OCI-LY1 (cell line): ENCODE results near the gene CNGA1.

Source experiments
- H2AFZ ChIP-seq: fragments of 200-600 bp; sonication (generic), shearing (Covaris generic); 2 replicates; pipeline ENCODE4 v1.6.0; 2014; ENCODE audit warnings: antibody characterized with exemption, mild to moderate bottlenecking, low read length
- H3F3A ChIP-seq: fragments of 200-600 bp; sonication (generic), shearing (Covaris generic); 2 replicates; pipeline ENCODE4 v1.6.0; 2014; ENCODE audit warnings: mild to moderate bottlenecking, antibody characterized with exemption, low read length, moderate library complexity; ENCODE audit not compliant: insufficient read depth
- H3K27ac ChIP-seq: fragments of 200-600 bp; sonication (generic); 2 replicates; pipeline ENCODE4 v1.5.1; 2014; ENCODE audit warnings: low read length, mixed run types, mild to moderate bottlenecking, low read depth; ENCODE audit not compliant: poor library complexity, severe bottlenecking
- H3K27me3 ChIP-seq: fragments of 200-600 bp; sonication (generic); 2 replicates; pipeline ENCODE4 v1.6.0; 2014; ENCODE audit warnings: antibody characterized with exemption, mild to moderate bottlenecking, low read length, moderate library complexity; ENCODE audit not compliant: insufficient read depth
- H3K36me3 ChIP-seq: fragments of 200-600 bp; sonication (generic); 2 replicates; pipeline ENCODE4 v1.6.1; 2014; ENCODE audit warnings: mild to moderate bottlenecking, antibody characterized with exemption, low read length, moderate library complexity, mixed read lengths; ENCODE audit not compliant: insufficient read depth
- H3K4me1 ChIP-seq: fragments of 200-600 bp; sonication (generic); 2 replicates; pipeline ENCODE4 v1.5.1; 2014; ENCODE audit warnings: mild to moderate bottlenecking, low read length, moderate library complexity; ENCODE audit not compliant: insufficient read depth, severe bottlenecking
- H3K4me2 ChIP-seq: fragments of 200-600 bp; sonication (generic), shearing (Covaris generic); 2 replicates; pipeline ENCODE4 v1.6.1; 2014; ENCODE audit warnings: low read length
- H3K4me3 ChIP-seq: fragments of 200-600 bp; sonication (generic); 2 replicates; pipeline ENCODE4 v1.5.1; 2014; ENCODE audit warnings: low read length, low read depth, mild to moderate bottlenecking, mixed read lengths; ENCODE audit not compliant: poor library complexity, severe bottlenecking
- H3K79me2 ChIP-seq: fragments of 200-600 bp; shearing (Covaris generic); 2 replicates; pipeline ENCODE4 v1.6.1; 2016; ENCODE audit warnings: mixed run types, low read length, mixed read lengths; ENCODE audit not compliant: insufficient read depth
- H3K9ac ChIP-seq: fragments of 200-600 bp; sonication (generic), shearing (Covaris generic); 2 replicates; pipeline ENCODE4 v1.6.1; 2014; ENCODE audit warnings: mild to moderate bottlenecking, low read length, mixed read lengths
- H3K9me2 ChIP-seq: fragments of 200-600 bp; sonication (generic), shearing (Covaris generic); 2 replicates; pipeline ENCODE4 v1.6.1; 2014; ENCODE audit warnings: low read depth, mild to moderate bottlenecking, low read length, mixed read lengths
- H3K9me3 ChIP-seq: fragments of 200-600 bp; shearing (Covaris generic); 2 replicates; pipeline ENCODE4 v1.6.1; 2014; ENCODE audit warnings: low read length, mixed read lengths
- H4K20me1 ChIP-seq: fragments of 200-600 bp; sonication (generic), shearing (Covaris generic); 2 replicates; pipeline ENCODE4 v1.6.0; 2016; ENCODE audit warnings: mild to moderate bottlenecking, low read length; ENCODE audit not compliant: insufficient read depth
- CTCF ChIP-seq: fragments of 200-600 bp; sonication (generic), shearing (Covaris generic); IDR thresholded peaks from 2 replicates; pipeline ENCODE4 v1.5.1; 2017; ENCODE audit warnings: mild to moderate bottlenecking, antibody characterized with exemption, low read length, moderate library complexity, mixed read lengths
- EZH2 ChIP-seq: fragments of 200-600 bp; sonication (generic), shearing (Covaris generic); IDR thresholded peaks from 2 replicates; pipeline ENCODE4 v1.8.0; 2017; ENCODE audit warnings: borderline replicate concordance, mixed run types, mild to moderate bottlenecking, antibody characterized with exemption, low read length, moderate library complexity, mixed read lengths

The CNGA1 gene

GRCh38 chr4:47954245-47954644, 62.2 kb downstream of the CNGA1 start:
- H3K9me2 ChIP-seq, result no peaks in the 10 kb centered on the region

DNA sequence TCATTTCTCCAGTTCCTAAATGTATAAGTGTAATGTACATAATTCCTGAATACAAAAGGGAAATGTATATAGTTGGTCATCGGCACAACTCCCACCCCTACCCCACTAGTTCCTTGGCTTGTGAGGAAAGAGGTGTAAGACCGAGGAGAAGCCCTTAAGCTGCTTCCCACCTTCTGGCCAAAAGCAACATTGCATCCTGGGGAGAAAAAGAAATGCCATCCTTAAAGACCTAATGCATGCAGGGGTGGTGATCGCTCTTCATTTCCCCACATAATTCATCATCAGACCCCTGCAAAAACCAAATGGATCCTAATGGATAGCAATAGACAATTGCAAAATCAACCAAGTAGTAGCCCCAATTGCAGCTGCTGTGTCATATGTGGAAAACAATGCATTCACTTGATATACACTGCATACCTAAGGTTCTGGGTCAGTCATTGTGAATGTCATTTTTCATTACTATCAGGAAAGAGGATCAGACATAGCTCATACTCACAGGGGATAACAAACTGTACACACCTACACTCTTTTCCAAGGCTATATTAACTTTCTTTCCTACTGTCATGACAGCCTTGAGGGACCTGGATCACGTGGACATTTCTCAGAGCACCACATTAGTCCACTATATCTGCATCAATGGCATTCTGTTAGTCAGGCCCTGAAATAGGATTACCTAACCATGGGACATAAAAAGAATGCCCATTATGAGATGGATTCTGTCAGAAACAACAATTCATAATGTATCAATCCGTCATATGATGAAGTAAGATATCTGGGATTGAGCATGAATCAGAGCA, 70.4 kb downstream of the CNGA1 start:
- Histone ChIP-seq H3K9me3 (no peaks in the 10 kb centered on the region), H3K27me3 (no peaks in the 10 kb centered on the region), H3K27ac (no peak overlapping the region), H3F3A (no peaks in the 10 kb centered on the region), H3K79me2 (no peaks in the 10 kb centered on the region), H2AFZ (no peak overlapping the region), H3K9me2 (no peaks in the 10 kb centered on the region), H3K4me1 (no peaks in the 10 kb centered on the region), H3K4me3 (no peak overlapping the region), H4K20me1 (no peaks in the 10 kb centered on the region), H3K4me2 (no peak overlapping the region), H3K36me3 (no peaks in the 10 kb centered on the region), H3K9ac (no peak overlapping the region)
- no peak for TF ChIP-seq CTCF
- no peak for TF ChIP-seq EZH2

More at GRCh38 chr4:47954245-47954644, 62.2 kb downstream of the CNGA1 start:
- H3K27ac ChIP-seq, result no peak overlapping the region
- no peak overlapping the region for H3K9ac ChIP-seq
- H3K4me2 ChIP-seq, result no peak overlapping the region
- no peaks in the 10 kb centered on the region for H3K36me3 ChIP-seq
- H2AFZ ChIP-seq, result no peak overlapping the region
- TF ChIP-seq EZH2 (no peak), CTCF (no peak)
- H3K4me3 ChIP-seq, result no peak overlapping the region
- H4K20me1 ChIP-seq, result no peaks in the 10 kb centered on the region
- no peaks in the 10 kb centered on the region for H3K9me3 ChIP-seq
- H3K4me1 ChIP-seq, result no peaks in the 10 kb centered on the region
- H3F3A ChIP-seq, result no peaks in the 10 kb centered on the region
- H3K27me3 ChIP-seq, result no peaks in the 10 kb centered on the region
- no peaks in the 10 kb centered on the region for H3K79me2 ChIP-seq

GRCh38 chr4:47942081-47942819, 74.2 kb downstream of the CNGA1 start:
- no peaks in the 10 kb centered on the region for H3K36me3 ChIP-seq
- TF ChIP-seq EZH2 (no peak), CTCF (no peak)
- H4K20me1 ChIP-seq, result no peaks in the 10 kb centered on the region
- no peaks in the 10 kb centered on the region for H3K27me3 ChIP-seq
- no peaks in the 10 kb centered on the region for H3F3A ChIP-seq
- no peaks in the 10 kb centered on the region for H3K9me2 ChIP-seq
- no peak overlapping the region for H3K4me2 ChIP-seq
- no peak overlapping the region for H3K4me3 ChIP-seq
- no peaks in the 10 kb centered on the region for H3K9me3 ChIP-seq
- no peak overlapping the region for H3K9ac ChIP-seq
- no peaks in the 10 kb centered on the region for H3K79me2 ChIP-seq
- H3K4me1 ChIP-seq, result no peaks in the 10 kb centered on the region
- no peak overlapping the region for H2AFZ ChIP-seq
- H3K27ac ChIP-seq, result no peak overlapping the region
